ENCODE measurements around the gene SMC4.

DNA sequence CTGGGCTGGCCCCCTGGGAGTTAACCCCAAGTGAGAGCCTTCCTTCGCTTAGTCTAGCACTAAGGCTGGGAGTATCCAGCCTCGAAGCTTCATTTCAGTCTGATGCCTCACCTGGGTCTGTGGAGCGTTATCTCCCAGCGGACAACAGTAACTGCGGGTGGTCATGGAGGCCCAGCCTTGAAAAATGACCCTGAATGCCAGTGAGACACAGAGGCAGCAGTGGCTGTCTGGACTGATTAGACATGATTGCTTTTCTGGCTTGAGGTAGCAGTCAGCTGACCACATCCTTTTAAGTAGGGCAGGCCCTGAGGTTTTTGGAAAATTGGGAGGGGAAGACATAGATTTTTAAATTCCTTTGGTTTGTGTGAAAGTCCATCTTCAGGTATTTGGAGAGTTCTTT is 78.3 kb downstream of the SMC4 start:
- TF ChIP-seq, protein P1, sequence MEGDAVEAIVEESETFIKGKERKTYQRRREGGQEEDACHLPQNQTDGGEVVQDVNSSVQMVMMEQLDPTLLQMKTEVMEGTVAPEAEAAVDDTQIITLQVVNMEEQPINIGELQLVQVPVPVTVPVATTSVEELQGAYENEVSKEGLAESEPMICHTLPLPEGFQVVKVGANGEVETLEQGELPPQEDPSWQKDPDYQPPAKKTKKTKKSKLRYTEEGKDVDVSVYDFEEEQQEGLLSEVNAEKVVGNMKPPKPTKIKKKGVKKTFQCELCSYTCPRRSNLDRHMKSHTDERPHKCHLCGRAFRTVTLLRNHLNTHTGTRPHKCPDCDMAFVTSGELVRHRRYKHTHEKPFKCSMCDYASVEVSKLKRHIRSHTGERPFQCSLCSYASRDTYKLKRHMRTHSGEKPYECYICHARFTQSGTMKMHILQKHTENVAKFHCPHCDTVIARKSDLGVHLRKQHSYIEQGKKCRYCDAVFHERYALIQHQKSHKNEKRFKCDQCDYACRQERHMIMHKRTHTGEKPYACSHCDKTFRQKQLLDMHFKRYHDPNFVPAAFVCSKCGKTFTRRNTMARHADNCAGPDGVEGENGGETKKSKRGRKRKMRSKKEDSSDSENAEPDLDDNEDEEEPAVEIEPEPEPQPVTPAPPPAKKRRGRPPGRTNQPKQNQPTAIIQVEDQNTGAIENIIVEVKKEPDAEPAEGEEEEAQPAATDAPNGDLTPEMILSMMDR (IDR thresholded peaks at IDR 0.05), result no peak
- TF ChIP-seq POLR2A (IDR thresholded peaks at IDR 0.05), result no peak
- no peak for TF ChIP-seq EP300 (IDR thresholded peaks at IDR 0.05)

Data from ovary (tissue), 3 donors.